PC-3 (cell line): ENCODE results near the gene TMEM139.

Experiments
- CTCF ChIP-seq: fragments of 300-600 bp; sonication (generic); conservative IDR thresholded peaks from 2 replicates; pipeline ENCODE4 v1.5.1; 2017; ENCODE audit warnings: antibody characterized with exemption, low read depth, mild to moderate bottlenecking, low read length
- EZH2 ChIP-seq: fragments of 300-600 bp; sonication (generic); IDR thresholded peaks from one replicate; pipeline ENCODE4 v1.6.1; 2017; ENCODE audit warnings: antibody characterized with exemption, mild to moderate bottlenecking, low read length; ENCODE audit not compliant: unreplicated experiment
- EZH2phosphoT487 ChIP-seq: fragments of 300-600 bp; sonication (generic); IDR thresholded peaks from 2 replicates; pipeline ENCODE4 v1.6.1; 2018; ENCODE audit warnings: mild to moderate bottlenecking, antibody characterized with exemption, low read length, borderline replicate concordance

- TF ChIP-seq EZH2 = no peak
- no peak for TF ChIP-seq CTCF
- TF ChIP-seq EZH2phosphoT487 = no peak
Measured at GRCh38 chr7:143265017-143265693, 19.6 kb upstream of the TMEM139 start.
